NT2/D1 (cell line): ENCODE measurements around the gene TBC1D4.

Experiments used
- SUZ12 ChIP-seq: IDR thresholded peaks from 2 replicates; pipeline ENCODE4 v1.6.1; 2011; ENCODE audit not compliant: insufficient read length, insufficient read depth; ENCODE audit errors: extremely low read depth
- YY1 ChIP-seq: IDR thresholded peaks from 2 replicates; pipeline ENCODE4 v1.6.1; 2011; ENCODE audit not compliant: insufficient read length, insufficient read depth
- ZNF274 ChIP-seq: IDR thresholded peaks from 2 replicates; pipeline ENCODE4 v1.6.1; 2011; ENCODE audit warnings: mild to moderate bottlenecking, low read depth, low read length

DNA sequence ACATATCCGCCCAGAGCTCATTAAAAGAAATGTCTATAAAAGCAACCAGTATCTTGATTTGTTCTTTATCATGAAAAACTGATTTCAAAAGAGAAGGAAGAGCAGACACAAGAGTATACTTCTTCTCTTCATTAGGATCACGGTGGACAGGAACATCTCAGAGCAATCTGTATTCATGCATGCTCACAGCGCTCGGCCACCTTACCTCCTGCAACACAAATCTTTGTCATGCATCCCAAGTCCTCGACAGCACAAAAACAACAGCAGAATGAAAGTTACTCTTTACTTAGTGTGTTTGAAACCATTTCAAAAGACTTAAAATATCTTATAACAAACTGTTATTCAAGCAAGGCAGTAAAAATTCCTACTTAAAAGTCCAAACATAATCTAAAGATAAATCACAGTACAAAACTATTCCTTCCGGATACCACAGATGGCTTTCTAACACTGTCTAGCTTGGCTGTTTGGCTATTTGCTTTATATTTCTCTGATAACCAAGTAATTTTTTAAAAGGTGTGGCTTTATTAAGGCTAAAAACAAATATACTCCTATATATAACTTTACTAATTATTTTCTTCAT, 174.5 kb downstream of the TBC1D4 start:
- no peak for TF ChIP-seq ZNF274
- TF ChIP-seq YY1, result no peak
- no peak for TF ChIP-seq SUZ12
